WTC11 (cell line): Measurements from ENCODE around the gene FNDC7. TPM values are rescaled to one million over a fixed set of nuclear protein-coding genes. Genes with fewer than 3 reads are reported as not detected.

Experiments
- ARID4B ChIP-seq: sonication (generic); formaldehyde crosslinking; IDR thresholded peaks from 2 replicates; pipeline ENCODE4 v1.8.0; 2023; ENCODE audit warnings: missing genetic modification reagents, mild to moderate bottlenecking, borderline replicate concordance
- ATF6 ChIP-seq: sonication (generic); formaldehyde crosslinking; IDR thresholded peaks from 2 replicates; pipeline ENCODE4 v1.8.1; 2023; ENCODE audit warnings: mild to moderate bottlenecking, missing genetic modification reagents
- CREB1 ChIP-seq: sonication (generic); formaldehyde crosslinking; IDR thresholded peaks from 2 replicates; pipeline ENCODE4 v1.8.0; 2023; ENCODE audit warnings: mild to moderate bottlenecking, missing genetic modification reagents
- E2F5 ChIP-seq: sonication (generic); formaldehyde crosslinking; IDR thresholded peaks from 2 replicates; pipeline ENCODE4 v1.8.1; 2022; ENCODE audit warnings: mild to moderate bottlenecking, moderate library complexity, missing genetic modification reagents
- EMX1 ChIP-seq: fragments of 250-450 bp; sonication (Bioruptor Pico); IDR thresholded peaks from 2 replicates; pipeline ENCODE4 v1.8.0; 2021; ENCODE audit warnings: mild to moderate bottlenecking
- GABPB1 ChIP-seq: sonication (generic); formaldehyde crosslinking; IDR thresholded peaks from 2 replicates; pipeline ENCODE4 v1.8.1; 2023; ENCODE audit warnings: mild to moderate bottlenecking, missing genetic modification reagents
- JUN ChIP-seq: sonication (generic); formaldehyde crosslinking; IDR thresholded peaks from 2 replicates; pipeline ENCODE4 v1.8.0; 2023; ENCODE audit warnings: mild to moderate bottlenecking, missing genetic modification reagents
- KAT7 ChIP-seq: sonication (generic); formaldehyde crosslinking; IDR thresholded peaks from 2 replicates; pipeline ENCODE4 v1.8.1; 2023; ENCODE audit warnings: missing genetic modification reagents, mild to moderate bottlenecking, borderline replicate concordance
- MAX ChIP-seq: sonication (generic); formaldehyde crosslinking; IDR thresholded peaks from 2 replicates; pipeline ENCODE4 v1.8.0; 2022; ENCODE audit warnings: mild to moderate bottlenecking, missing genetic modification reagents
- MXD4 ChIP-seq: fragments of 250-450 bp; sonication (Bioruptor Pico); IDR thresholded peaks from 2 replicates; pipeline ENCODE4 v1.8.0; 2021; ENCODE audit warnings: mild to moderate bottlenecking, moderate library complexity, borderline replicate concordance
- NFYB ChIP-seq: sonication (generic); formaldehyde crosslinking; conservative IDR thresholded peaks from 2 replicates; pipeline ENCODE4 v1.8.0; 2022; ENCODE audit warnings: low read depth, missing genetic modification reagents
- RELA ChIP-seq: sonication (generic); formaldehyde crosslinking; IDR thresholded peaks from 2 replicates; pipeline ENCODE4 v1.8.1; 2022; ENCODE audit warnings: missing genetic modification reagents, mild to moderate bottlenecking, borderline replicate concordance
- SP1 ChIP-seq: sonication (generic); formaldehyde crosslinking; conservative IDR thresholded peaks from 2 replicates; pipeline ENCODE4 v1.8.1; 2022; ENCODE audit warnings: missing genetic modification reagents
- TEAD1 ChIP-seq: sonication (generic); formaldehyde crosslinking; IDR thresholded peaks from 2 replicates; pipeline ENCODE4 v1.8.0; 2022; ENCODE audit warnings: mild to moderate bottlenecking, missing genetic modification reagents
- ZNF219 ChIP-seq: sonication (generic); formaldehyde crosslinking; IDR thresholded peaks from 2 replicates; pipeline ENCODE4 v1.8.0; 2023; ENCODE audit warnings: missing genetic modification reagents, mild to moderate bottlenecking, borderline replicate concordance
- ZNF232 ChIP-seq: sonication (generic); formaldehyde crosslinking; IDR thresholded peaks from 2 replicates; pipeline ENCODE4 v1.8.0; 2022; ENCODE audit warnings: mild to moderate bottlenecking, missing genetic modification reagents
- ZNF263 ChIP-seq: sonication (generic); formaldehyde crosslinking; IDR thresholded peaks from 2 replicates; pipeline ENCODE4 v1.8.1; 2022; ENCODE audit warnings: low read depth, mild to moderate bottlenecking, moderate library complexity, missing genetic modification reagents
- total RNA-seq: library from RNA; stranded (reverse); gene quantifications from 3 replicates; pipeline ENCODE4 v1.2.3, GENCODE V29; 2021
- TF ChIP-seq, protein P1 (sequence below): fragments of 250-450 bp; sonication (Bioruptor Pico); conservative IDR thresholded peaks from 2 replicates; pipeline ENCODE4 v1.9.0; 2021; ENCODE audit warnings: mild to moderate bottlenecking

Gene FNDC7
- total RNA-seq, 1 experiment from 2014 or later, result 0.28 TPM

DNA sequence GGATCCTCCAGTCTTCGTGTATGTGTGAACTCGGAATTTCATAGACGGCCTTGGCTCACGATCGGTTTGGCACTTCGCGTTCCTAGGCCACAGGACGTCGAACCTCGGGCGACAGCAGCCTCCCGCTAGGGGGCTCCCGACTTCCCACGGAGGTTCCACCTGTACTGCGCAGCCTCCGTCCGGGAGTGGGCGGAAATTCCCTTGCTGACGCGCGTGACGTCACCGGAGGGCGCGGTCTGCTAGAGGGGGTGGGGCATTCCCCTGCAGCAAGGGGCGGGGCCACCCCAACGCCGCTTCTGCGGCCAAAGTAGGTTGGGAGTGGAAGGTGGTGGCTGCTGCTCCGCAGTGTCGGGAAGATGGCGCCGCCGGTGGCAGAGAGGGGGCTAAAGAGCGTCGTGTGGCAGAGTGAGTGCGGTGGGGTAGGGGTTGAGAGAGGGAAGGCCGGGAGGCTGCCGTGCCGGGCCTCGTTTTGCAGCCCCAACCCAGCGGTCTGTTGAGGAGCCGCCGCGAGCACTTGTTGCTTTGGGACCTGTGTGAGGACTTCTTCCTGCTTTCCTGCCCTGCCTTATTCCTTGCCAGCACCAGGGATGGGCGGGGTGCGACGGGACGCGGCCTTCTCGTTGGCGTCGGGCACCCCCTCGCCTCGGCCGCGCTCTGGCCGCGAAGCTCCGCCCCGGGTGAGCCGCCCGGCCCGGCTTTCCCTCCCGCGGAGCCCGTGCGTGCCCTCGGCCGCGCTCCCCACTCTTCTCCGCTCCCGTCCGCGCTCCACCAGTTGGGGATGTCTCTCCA, 33.9 kb downstream of the FNDC7 start, which contains the start of gene STXBP3 (continued):
- TF ChIP-seq, protein P1, sequence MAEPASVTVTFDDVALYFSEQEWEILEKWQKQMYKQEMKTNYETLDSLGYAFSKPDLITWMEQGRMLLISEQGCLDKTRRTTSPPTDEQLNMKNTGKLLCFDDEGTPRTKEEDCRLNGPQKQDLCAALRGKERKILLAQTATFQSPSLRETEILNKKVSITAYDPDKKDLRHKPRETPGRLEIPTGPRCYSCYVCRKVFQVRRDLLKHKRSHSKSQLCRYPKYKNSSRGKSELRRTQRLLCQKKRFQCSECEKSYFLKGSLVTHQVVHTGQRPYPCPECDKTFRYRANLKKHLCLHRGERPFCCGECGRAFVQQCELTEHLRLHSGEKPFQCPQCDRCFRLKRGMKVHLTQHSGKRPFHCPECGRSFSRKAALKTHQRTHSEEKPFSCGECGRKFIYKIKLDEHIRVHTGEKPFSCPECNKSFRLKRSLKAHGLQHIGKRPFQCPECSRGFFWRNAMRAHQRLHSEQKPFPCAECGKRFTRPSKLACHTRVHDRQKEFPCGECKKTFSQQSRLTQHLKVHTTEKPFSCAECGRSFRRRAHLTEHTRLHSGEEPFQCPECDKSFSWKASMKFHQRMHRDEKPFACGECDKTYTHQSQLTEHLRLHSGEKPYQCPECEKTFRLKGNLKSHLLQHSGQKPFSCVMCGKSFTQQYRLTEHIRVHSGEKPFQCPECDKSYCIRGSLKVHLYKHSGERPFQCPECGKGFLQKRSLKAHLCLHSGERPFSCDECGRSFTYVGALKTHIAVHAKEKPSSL (CRISPR knock-in tag), result no peak
- TF ChIP-seq GABPB1 (no peak), E2F5 (CRISPR knock-in tag) (no peak), ZNF219 (no peak), MXD4 (CRISPR knock-in tag) (no peak), JUN (CRISPR knock-in tag) (peak; percentile 67; the same call in 1 of the 2 replicates), EMX1 (CRISPR knock-in tag) (no peak), MAX (CRISPR knock-in tag) (peak; percentile 81), SP1 (CRISPR knock-in tag) (peak; percentile 95), KAT7 (CRISPR knock-in tag) (peak; percentile 76; the same call in 1 of the 2 replicates), ZNF232 (CRISPR knock-in tag) (no peak), NFYB (CRISPR knock-in tag) (no peak; the same call in 1 of the 2 replicates), TEAD1 (CRISPR knock-in tag) (peak; percentile 65; the same call in 1 of the 2 replicates), ZNF263 (CRISPR knock-in tag) (no peak), CREB1 (CRISPR knock-in tag) (0 out of 2 replicates have a peak, but pooled peaks have one; percentile 52), RELA (CRISPR knock-in tag) (no peak; the same call in 1 of the 2 replicates), ARID4B (CRISPR knock-in tag) (peak; percentile 87), ATF6 (CRISPR knock-in tag) (no peak)
